Right lobe of liver (tissue), 6 donors: ENCODE results near the gene LLGL1. TPM values are rescaled to one million over a fixed set of nuclear protein-coding genes. Genes with fewer than 3 reads are reported as not detected.

Experiments
- ATAC-seq, 4 donors: fragments of 200-7000 bp; cut with Tn5 transposase; one replicate each; pipeline ENCODE4 v1.9.1; 2020; ENCODE audit warnings: mild to moderate bottlenecking in 4 of 4, moderate library complexity in 4 of 4
- DNase-seq, 3 donors: peaks; one replicate each; pipeline ENCODE4 v3.0.0-alpha.2; 2020
- H3K27ac ChIP-seq, 3 donors: fragments of 200-600 bp; one replicate each; pipeline ENCODE4 v1.8.0; 2022
- H3K27me3 ChIP-seq, 2 donors: fragments of 200-600 bp; one replicate each; pipeline ENCODE4 v1.8.0; 2022
- H3K36me3 ChIP-seq, 4 donors: fragments of 200-600 bp; sonication (generic) in 1 of 4; one replicate each; pipeline versions ENCODE4 v1.5.1 to v1.8.0; 2017 to 2022; ENCODE audit warnings: control low read depth in 1 of 4
- H3K4me1 ChIP-seq, 4 donors: fragments of 200-600 bp; sonication (generic) in 1 of 4; one replicate each; pipeline versions ENCODE4 v1.5.1 to v1.8.0; 2017 to 2022; ENCODE audit warnings: control low read depth in 1 of 4
- H3K4me3 ChIP-seq, 3 donors: fragments of 200-600 bp; one replicate each; pipeline ENCODE4 v1.8.0; 2022
- H3K9me3 ChIP-seq, 4 donors: fragments of 200-600 bp; sonication (generic) in 1 of 4; one replicate each; pipeline versions ENCODE4 v1.5.1 to v1.8.0; 2017 to 2022; ENCODE audit warnings: control low read depth in 1 of 4
- POLR2A ChIP-seq: fragments of 450-650 bp; IDR thresholded peaks from one replicate; pipeline ENCODE4 v1.6.1; 2017; ENCODE audit warnings: antibody characterized with exemption, mild to moderate bottlenecking
- WGBS: methylation state at CpG from one replicate; pipeline ENCODE4 v1.1.6; 2018; ENCODE audit warnings: low coverage, low lambda C conversion rate; ENCODE audit not compliant: insufficient coverage; ENCODE audit errors: missing lambda C conversion rate; 5-methylcytosine and 5-hydroxymethylcytosine counted together
- intact Hi-C, 2 donors: fragments of 100-400 bp; cut with DNase I; formaldehyde crosslinking; loops; one replicate each; pipeline versions ENCODE4 v1.11.2 to v1.14.1; 2022
- long read RNA-seq: library from polyadenylated mRNA; unstranded; transcript quantifications from one replicate; pipeline ENCODE4 v2.0.0, GENCODE V29; 2019
- total RNA-seq, 6 experiments: library from RNA; depleted of rRNA in 2 of 6; stranded (reverse); fragments of >200 nt in 2 of 6; fragmentation: NEBNext Ultra II Directional in 3 of 6; extraction: Animal tissue kit (Norgen Biotek cat#: 25700) in 3 of 6; gene quantifications; one replicate each; pipeline versions ENCODE4 v1.1.0 to v1.2.4, GENCODE V29; 2016 to 2023
- TF ChIP-seq, protein P1 (sequence below), 4 donors: fragments of 200-600 bp in 3 of 4; fragments of 450-650 bp in 1 of 4; IDR thresholded peaks; one replicate each; pipeline versions ENCODE4 v1.5.1 to v1.8.0; 2016 to 2022; ENCODE audit warnings: antibody characterized with exemption in 4 of 4, mild to moderate bottlenecking in 2 of 4
- donor health status: DM: no; HTN: yes; CAD: no.
- donor health status: DM: no; HTN: no; CAD: no.
- donor health status: DM: no; HTN: no; CAD: no.
- donor health status: DM: no; HTN: yes; CAD: no.
- donor health status: DM: no; HTN: yes; CAD: no.

The LLGL1 gene
- 1 to 10 TPM; 2.0 to 8.6 (median 2.8) TPM for total RNA-seq
- long read RNA-seq: 0 reads

DNA sequence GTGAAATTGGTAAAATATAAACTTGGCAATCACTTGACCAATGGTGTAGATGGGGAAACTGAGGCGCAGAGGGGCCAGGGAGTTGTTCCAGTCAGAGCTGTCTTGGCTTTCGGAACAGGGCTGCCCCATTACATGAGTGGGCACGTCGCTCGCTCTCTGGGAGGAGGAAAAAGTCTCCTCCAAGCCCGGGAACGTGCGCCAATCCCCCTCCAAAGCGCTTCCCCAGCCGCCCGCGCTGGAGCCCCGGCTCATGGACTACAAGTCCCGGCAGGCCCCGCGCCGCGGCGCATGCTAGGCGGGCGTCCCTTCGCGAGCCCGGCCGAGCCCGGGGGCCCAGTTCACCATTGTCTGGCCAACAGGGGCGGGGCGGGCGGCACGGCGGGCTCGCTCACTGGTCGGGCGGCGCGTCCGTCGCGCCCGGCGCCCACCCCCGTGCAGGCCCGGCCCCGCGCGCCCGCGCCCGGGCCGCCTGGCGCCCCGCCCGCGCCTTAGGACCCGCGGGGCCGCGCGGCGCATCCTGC is at the start of gene LLGL1:
TSS of gene LLGL1 (plus strand) at position 515 of the 521 bp plus-strand sequence. CDS start 48 bp downstream, outside the sequence.
- TF ChIP-seq POLR2A: no peak
- TF ChIP-seq, protein P1, sequence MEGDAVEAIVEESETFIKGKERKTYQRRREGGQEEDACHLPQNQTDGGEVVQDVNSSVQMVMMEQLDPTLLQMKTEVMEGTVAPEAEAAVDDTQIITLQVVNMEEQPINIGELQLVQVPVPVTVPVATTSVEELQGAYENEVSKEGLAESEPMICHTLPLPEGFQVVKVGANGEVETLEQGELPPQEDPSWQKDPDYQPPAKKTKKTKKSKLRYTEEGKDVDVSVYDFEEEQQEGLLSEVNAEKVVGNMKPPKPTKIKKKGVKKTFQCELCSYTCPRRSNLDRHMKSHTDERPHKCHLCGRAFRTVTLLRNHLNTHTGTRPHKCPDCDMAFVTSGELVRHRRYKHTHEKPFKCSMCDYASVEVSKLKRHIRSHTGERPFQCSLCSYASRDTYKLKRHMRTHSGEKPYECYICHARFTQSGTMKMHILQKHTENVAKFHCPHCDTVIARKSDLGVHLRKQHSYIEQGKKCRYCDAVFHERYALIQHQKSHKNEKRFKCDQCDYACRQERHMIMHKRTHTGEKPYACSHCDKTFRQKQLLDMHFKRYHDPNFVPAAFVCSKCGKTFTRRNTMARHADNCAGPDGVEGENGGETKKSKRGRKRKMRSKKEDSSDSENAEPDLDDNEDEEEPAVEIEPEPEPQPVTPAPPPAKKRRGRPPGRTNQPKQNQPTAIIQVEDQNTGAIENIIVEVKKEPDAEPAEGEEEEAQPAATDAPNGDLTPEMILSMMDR (IDR thresholded peaks at IDR 0.05): no peak
- no peak within 1 kb of the TSS for H3K27ac ChIP-seq
- peak within 1 kb of the TSS; percentile 40 to 59 (median 44) for H3K4me3 ChIP-seq
- H3K9me3 ChIP-seq: no peaks in the 10 kb centered on the region
- no peaks in the 10 kb centered on the region for H3K4me1 ChIP-seq
- no peaks in the 10 kb centered on the region for H3K36me3 ChIP-seq
- H3K27me3 ChIP-seq: no peaks in the 10 kb centered on the region
- ATAC-seq (peak; percentile 98 to 100 (median 98)), DNase-seq (peak; percentile 97 to 98 (median 98))
- intact Hi-C loops: no loop called here
- 3% methylated on average over 5 of the region's 60 CpGs for WGBS

DNA sequence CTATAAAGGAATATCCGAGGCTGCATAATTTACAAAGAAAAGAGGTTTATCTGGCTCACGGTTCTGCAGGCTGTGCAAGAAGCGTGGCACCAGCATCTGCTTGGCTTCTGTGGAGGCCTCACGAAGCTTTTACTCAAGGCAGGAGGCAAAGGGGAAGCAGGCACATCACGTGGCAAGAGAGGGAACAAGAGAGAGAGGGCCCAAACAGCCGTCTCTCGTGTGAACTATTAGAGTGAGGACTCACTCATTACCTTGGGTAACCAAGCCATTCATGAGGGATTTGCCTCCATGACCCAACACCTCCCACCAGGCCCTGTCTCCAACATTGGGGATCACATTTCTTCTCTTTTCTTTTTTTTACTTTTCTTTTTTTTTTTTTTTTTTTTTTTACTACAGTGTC is 49.3 kb upstream of the LLGL1 start:
- ATAC-seq: peak in 3 of 4 donors; percentile 18 to 37 (median 27)
- 92% methylated on average over 3 of the region's 7 CpGs for WGBS
- TF ChIP-seq POLR2A: no peak
- TF ChIP-seq, protein P1 (IDR thresholded peaks at IDR 0.05): no peak
- Histone ChIP-seq H3K4me3 (no peak overlapping the region), H3K27me3 (no peaks in the 10 kb centered on the region), H3K9me3 (no peaks in the 10 kb centered on the region), H3K27ac (no peak overlapping the region), H3K4me1 (peaks cover 0 to 10% (median 0%) of the 10 kb centered on the region in 4 donors), H3K36me3 (no peaks in the 10 kb centered on the region)
- no peak for DNase-seq
- intact Hi-C loops: no loop called here

DNA sequence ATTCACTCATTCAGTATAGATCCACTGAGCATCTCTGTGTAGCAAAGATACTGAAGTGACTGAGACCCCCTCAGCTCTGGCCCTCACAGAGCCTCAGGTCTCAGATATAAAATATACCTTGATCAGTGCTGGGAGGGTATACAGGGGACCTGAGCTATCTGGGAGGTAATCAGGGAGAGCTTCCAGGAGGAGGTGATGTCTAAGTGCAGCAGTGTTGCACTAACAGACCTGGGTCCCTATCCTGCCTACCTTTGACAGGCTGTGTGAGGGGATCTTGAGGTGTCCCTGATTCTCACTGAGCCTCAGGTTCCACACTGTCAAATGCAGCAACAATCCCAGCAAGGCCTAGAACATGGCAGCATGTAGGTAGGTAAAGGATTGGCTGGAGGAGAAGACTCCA is 48.3 kb upstream of the LLGL1 start:
- intact Hi-C loops: no loop called here
- Histone ChIP-seq H3K27ac (no peak overlapping the region), H3K27me3 (no peaks in the 10 kb centered on the region)

DNA sequence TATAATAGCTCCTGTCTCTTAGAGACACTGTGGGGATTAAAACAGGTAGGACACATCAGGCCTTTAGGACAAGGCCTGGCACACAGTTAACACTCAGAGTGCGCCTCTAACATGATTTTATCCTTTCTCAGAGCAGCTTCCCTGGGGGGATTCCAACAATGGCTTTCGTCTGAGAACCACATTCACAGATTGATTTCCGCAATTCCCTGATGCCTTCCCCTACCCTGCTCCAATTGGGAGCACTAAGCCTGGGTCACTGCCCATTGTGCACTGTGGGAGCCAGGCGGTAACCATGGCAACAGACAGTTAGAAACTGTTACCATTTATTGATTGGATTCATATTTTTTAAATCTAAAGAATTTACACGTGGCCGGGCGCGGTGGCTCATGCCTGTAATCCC is 47.7 kb upstream of the LLGL1 start:
- H3K4me1 ChIP-seq: peaks cover 0 to 17% (median 6%) of the 10 kb centered on the region in 4 donors
- no peak overlapping the region for H3K4me3 ChIP-seq

More for the DNA sequence above, 48.3 kb upstream of the LLGL1 start:
- ATAC-seq (no peak), DNase-seq (no peak)
- no peaks in the 10 kb centered on the region for H3K36me3 ChIP-seq
- H3K4me1 ChIP-seq: peaks cover 0 to 17% (median 3%) of the 10 kb centered on the region in 4 donors
- no peak overlapping the region for H3K4me3 ChIP-seq
- TF ChIP-seq POLR2A: no peak
- TF ChIP-seq, protein P1 (IDR thresholded peaks at IDR 0.05): no peak
- H3K9me3 ChIP-seq: no peaks in the 10 kb centered on the region

More for the DNA sequence above, 47.7 kb upstream of the LLGL1 start:
- Histone ChIP-seq H3K9me3 (no peaks in the 10 kb centered on the region), H3K27ac (no peak overlapping the region), H3K36me3 (no peaks in the 10 kb centered on the region), H3K27me3 (no peaks in the 10 kb centered on the region)
- TF ChIP-seq, protein P1 (IDR thresholded peaks at IDR 0.05): no peak
- no peak for TF ChIP-seq POLR2A
- intact Hi-C loops: no loop called here
- ATAC-seq: no peak
- 95% methylated on average over 7 of the region's 8 CpGs for WGBS
- DNase-seq: no peak
